Psoas muscle (tissue), 8 donors: ENCODE results near the gene DOLK. TPM values are rescaled to one million over a fixed set of nuclear protein-coding genes. Genes with fewer than 3 reads are reported as not detected.

Source experiments
- ATAC-seq, 4 donors: fragments of 200-7000 bp; cut with Tn5 transposase; one replicate each; pipeline ENCODE4 v1.9.1; 2020; ENCODE audit warnings: moderate library complexity in 3 of 4, mild to moderate bottlenecking in 2 of 4
- DNase-seq, 2 donors: peaks; one replicate each; pipeline ENCODE4 v3.0.0-alpha.2; 2020
- H3K27ac ChIP-seq: fragments of 200-600 bp; one replicate; pipeline ENCODE4 v1.8.0; 2022
- H3K27me3 ChIP-seq, 3 donors: fragments of 200-600 bp in 1 of 3; one replicate each; pipeline versions ENCODE4 v1.6.1 to v1.8.0; 2013 to 2022; ENCODE audit warnings: low read length in 2 of 3, mild to moderate bottlenecking in 2 of 3, moderate library complexity in 1 of 3; ENCODE audit not compliant: insufficient read depth in 3 of 3
- H3K36me3 ChIP-seq, 2 donors: fragments of 200-600 bp in 1 of 2; one replicate each; pipeline versions ENCODE4 v1.6.1 to v1.8.0; 2013 to 2022; ENCODE audit warnings: low read depth in 1 of 2, mild to moderate bottlenecking in 1 of 2, moderate library complexity in 1 of 2; ENCODE audit not compliant: insufficient read depth in 1 of 2
- H3K4me1 ChIP-seq: fragments of 200-600 bp; one replicate; pipeline ENCODE4 v1.8.0; 2022
- H3K4me3 ChIP-seq: fragments of 200-600 bp; one replicate; pipeline ENCODE4 v1.8.0; 2022; ENCODE audit warnings: mild to moderate bottlenecking
- H3K9me3 ChIP-seq: fragments of 200-600 bp; one replicate; pipeline ENCODE4 v1.8.0; 2022
- WGBS, 3 donors: extraction: QIAGEN DNeasy Blood & Tissue Kit; methylation state at CpG; one replicate each; pipeline versions ENCODE4 v1.1.6 to v1.1.7; 2013; 5-methylcytosine and 5-hydroxymethylcytosine counted together
- intact Hi-C, 2 donors: fragments of 100-400 bp; cut with DNase I; formaldehyde crosslinking; loops; one replicate each; pipeline versions ENCODE4 v1.11.0 to v1.14.2; 2022
- long read RNA-seq, 2 donors: library from polyadenylated mRNA; unstranded; transcript quantifications; one replicate each; pipeline ENCODE4 v2.0.0, GENCODE V29; 2021
- polyA plus RNA-seq, 3 donors: library from polyadenylated mRNA; stranded (reverse); fragments of 200-250 nt; gene quantifications; one replicate each; pipeline ENCODE4 v1.2.3, GENCODE V29; 2013
- total RNA-seq, 4 donors: library from RNA; stranded (reverse); fragmentation: NEBNext Ultra II Directional in 2 of 4; extraction: Animal tissue kit (Norgen Biotek cat#: 25700) in 2 of 4; gene quantifications; one replicate each; pipeline versions ENCODE4 v1.2.1 to v1.2.4, GENCODE V29; 2021 to 2023
- TF ChIP-seq, protein P1 (sequence below): fragments of 200-600 bp; IDR thresholded peaks from one replicate; pipeline ENCODE4 v1.8.0; 2022; ENCODE audit warnings: antibody characterized with exemption
- donor health status: healthy with polysubstance abuse.
- donor health status: DM: no; HTN: no; CAD: no; lungs with moderate emphysema.
- donor health status: Bipolar disorder and iron deficiency.
- donor health status: healthy.
- donor health status: DM: yes; HTN: yes; CAD: no.
- donor health status: DM: no; HTN: no; CAD: no.
- donor health status: DM: no; HTN: no; CAD: no.
- donor health status: DM: yes; HTN: yes; CAD: no.

DOLK gene
- total RNA-seq (1 to 10 TPM; 4.5 to 9.0 (median 6.5) TPM), polyA plus RNA-seq (10 to 100 TPM in 2 of 3 donors, 1 to 10 TPM in 1; 6.2 to 14.0 (median 12.2) TPM)
- long read RNA-seq, donor 1, transcript DOLK-201 (1 exons, 2,090 nt): major isoform, 8 of 8 reads
- long read RNA-seq, donor 1, partial matches to known transcripts: 0 of 8 reads
- long read RNA-seq, donor 1, other reads (novel, unspliced or antisense): 0 of 8 reads
- long read RNA-seq, donor 2, transcript DOLK-201 (1 exons, 2,090 nt): major isoform, 17 of 17 reads
- long read RNA-seq, donor 2, partial matches to known transcripts: 0 of 17 reads
- long read RNA-seq, donor 2, other reads (novel, unspliced or antisense): 0 of 17 reads

DNA sequence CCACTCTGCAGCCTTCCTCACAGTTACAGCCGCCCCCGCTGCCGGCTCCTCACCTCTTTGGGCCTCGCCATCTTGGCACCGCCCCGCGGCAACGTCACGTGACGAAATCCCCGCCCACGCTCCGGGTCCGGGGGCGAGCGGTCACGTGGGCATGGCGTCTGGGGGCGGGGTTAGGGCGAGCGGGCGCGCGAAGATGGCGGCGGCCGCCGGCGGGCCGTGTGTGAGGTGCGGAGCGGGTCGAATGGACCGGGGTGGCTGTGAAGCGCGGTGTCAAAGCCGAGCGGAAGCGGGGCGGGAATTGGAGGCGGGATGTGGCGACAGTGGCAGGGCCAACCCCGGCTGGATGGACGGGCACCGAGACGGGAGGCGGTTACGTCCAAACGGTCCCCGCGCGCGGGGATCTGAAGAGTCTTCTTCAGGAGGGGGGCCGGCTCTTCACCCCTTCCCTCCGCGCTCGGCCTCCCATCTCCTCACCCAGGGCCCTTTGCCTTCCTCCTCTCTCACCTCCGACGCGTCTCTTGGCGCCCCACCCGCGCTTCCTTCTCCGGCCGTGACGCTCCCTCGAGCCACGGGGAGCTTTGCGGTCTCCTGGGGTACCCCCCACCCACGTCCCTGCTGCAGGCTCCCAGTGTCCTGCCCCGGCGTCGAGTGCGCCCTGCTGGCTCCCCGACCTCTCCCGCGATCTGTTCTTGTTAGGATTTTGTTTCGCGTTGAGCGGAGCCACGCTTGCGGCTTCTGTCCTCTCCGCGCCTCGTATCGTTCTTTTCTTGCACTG, at the start of gene DOLK, which contains the start of gene NUP188:
Gene DOLK, minus strand, starts transcription at position 77 of the 775 bp plus-strand sequence. CDS start 300 bp downstream, outside the sequence.
Gene NUP188, plus strand, starts transcription at position 173 of the 775 bp plus-strand sequence. Its CDS starts 21 bp downstream, at position 194.
- Histone ChIP-seq H3K36me3 (peaks cover 0 to 55% of the 10 kb centered on the region in 2 donors), H3K4me3 (peak within 1 kb of the TSS; percentile 99), H3K27ac (peak within 1 kb of the TSS; percentile 93), H3K9me3 (no peaks in the 10 kb centered on the region), H3K4me1 (peaks cover 8% of the 10 kb centered on the region), H3K27me3 (no peaks in the 10 kb centered on the region)
- DNase-seq: peak; percentile 98
- ATAC-seq: peak; percentile 91 to 95 (median 92)
- 0 to 1% (median 1%) methylated on average over 63 to 86 of the region's 86 CpGs for WGBS, 3 donors
- TF ChIP-seq, protein P1, sequence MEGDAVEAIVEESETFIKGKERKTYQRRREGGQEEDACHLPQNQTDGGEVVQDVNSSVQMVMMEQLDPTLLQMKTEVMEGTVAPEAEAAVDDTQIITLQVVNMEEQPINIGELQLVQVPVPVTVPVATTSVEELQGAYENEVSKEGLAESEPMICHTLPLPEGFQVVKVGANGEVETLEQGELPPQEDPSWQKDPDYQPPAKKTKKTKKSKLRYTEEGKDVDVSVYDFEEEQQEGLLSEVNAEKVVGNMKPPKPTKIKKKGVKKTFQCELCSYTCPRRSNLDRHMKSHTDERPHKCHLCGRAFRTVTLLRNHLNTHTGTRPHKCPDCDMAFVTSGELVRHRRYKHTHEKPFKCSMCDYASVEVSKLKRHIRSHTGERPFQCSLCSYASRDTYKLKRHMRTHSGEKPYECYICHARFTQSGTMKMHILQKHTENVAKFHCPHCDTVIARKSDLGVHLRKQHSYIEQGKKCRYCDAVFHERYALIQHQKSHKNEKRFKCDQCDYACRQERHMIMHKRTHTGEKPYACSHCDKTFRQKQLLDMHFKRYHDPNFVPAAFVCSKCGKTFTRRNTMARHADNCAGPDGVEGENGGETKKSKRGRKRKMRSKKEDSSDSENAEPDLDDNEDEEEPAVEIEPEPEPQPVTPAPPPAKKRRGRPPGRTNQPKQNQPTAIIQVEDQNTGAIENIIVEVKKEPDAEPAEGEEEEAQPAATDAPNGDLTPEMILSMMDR: no peak
- intact Hi-C loops: loop anchor here in 1 of 2 donors (1.0 to 10.0 kb wide), 3 partner anchors 30 to 223 kb away; partner anchors contain the start of genes SH3GLB2 and ZDHHC12

DNA sequence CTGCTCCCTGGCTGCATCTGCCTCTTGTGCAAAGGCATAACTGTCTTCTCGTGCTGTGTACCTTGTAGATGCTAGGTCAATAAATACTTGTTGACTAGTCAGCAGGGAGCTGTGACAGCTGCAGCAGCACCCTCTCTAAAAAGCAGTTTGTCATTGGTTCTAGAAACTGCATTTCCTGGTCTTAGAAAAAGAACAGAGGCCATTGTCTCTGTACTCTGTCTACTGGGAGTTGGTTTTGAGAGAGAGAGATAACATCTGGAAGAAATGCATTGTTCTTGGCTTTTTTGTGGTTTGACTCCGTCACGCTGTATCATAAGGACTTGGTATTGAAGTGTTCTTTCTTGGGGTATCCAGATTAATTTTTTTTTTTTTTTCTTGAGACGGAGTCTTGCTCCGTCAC, 48.4 kb upstream of the DOLK start:
- no peaks in the 10 kb centered on the region for H3K27me3 ChIP-seq
- H3K4me3 ChIP-seq: no peak overlapping the region
- H3K36me3 ChIP-seq: peaks cover 13 to 100% of the 10 kb centered on the region in 2 donors
- 83 to 85% (median 85%) methylated on average over 5 of the region's 5 CpGs for WGBS, 3 donors
- ATAC-seq: no peak
- no peaks in the 10 kb centered on the region for H3K4me1 ChIP-seq
- no peaks in the 10 kb centered on the region for H3K9me3 ChIP-seq
- H3K27ac ChIP-seq: no peak overlapping the region
- TF ChIP-seq, protein P1: no peak
- DNase-seq: no peak
- intact Hi-C loops: no loop called here

DNA sequence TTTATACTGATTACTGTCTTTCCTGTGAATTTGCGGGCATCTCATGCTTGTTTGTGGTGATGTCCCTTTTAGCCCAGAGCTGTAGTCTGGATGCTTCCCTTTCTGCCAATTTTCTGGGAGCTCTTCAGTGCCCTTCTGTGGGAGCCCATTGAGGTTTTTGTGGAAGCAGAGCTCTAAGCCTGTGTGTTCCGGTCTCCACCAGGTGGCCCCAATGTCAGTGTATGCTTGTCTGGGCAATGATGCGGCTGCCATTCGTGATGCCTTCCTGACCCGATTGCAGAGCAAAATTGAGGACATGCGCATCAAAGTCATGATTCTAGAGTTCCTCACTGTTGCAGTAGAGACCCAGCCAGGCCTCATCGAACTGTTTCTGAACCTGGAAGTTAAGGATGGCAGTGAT, 45.6 kb upstream of the DOLK start:
- intact Hi-C loops: no loop called here
- ATAC-seq (peak in 3 of 4 donors; percentile 52 to 57 (median 54)), DNase-seq (no peak)
- no peaks in the 10 kb centered on the region for H3K9me3 ChIP-seq
- H3K4me3 ChIP-seq: no peak overlapping the region
- WGBS, 3 donors: 64 to 74% (median 71%) methylated on average over 7 of the region's 7 CpGs
- TF ChIP-seq, protein P1: peak; percentile 25
- no peak overlapping the region for H3K27ac ChIP-seq
- peaks cover 4% of the 10 kb centered on the region for H3K4me1 ChIP-seq
- H3K27me3 ChIP-seq: no peaks in the 10 kb centered on the region
- peaks cover 9 to 95% of the 10 kb centered on the region in 2 donors for H3K36me3 ChIP-seq

DNA sequence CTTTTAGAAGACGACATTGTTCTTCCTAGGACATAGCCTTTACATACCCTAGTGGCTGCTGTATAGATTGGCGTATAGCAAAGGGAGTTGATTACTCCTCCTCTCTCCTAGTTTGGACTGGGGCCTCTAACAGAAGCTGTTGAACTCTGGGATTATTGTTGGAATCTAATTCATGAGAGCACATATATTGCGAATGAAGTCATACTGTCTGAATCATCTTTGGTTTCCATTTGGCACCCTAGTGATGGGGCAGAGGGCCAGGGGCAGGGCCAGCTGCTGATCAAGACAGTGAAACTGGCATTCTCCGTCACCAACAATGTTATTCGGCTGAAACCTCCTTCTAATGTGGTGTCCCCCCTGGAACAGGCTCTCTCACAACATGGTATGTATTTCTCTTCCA, 40.4 kb upstream of the DOLK start:
- DNase-seq: peak; percentile 67 to 86
- 31 to 44% (median 35%) methylated on average over 5 of the region's 5 CpGs for WGBS, 3 donors

More for the DNA sequence above, 40.4 kb upstream of the DOLK start:
- Histone ChIP-seq H3K27ac (peak overlapping the region; percentile 71), H3K4me3 (peak overlapping the region; percentile 13), H3K36me3 (peaks cover 15 to 91% of the 10 kb centered on the region in 2 donors), H3K9me3 (no peaks in the 10 kb centered on the region), H3K4me1 (peaks cover 14% of the 10 kb centered on the region), H3K27me3 (no peaks in the 10 kb centered on the region)
- ATAC-seq: peak; percentile 94 to 97 (median 96)
- TF ChIP-seq, protein P1: no peak
- intact Hi-C loops: loop anchor here in 1 of 2 donors (10.0 kb wide), 1 partner anchor 403 kb away; no protein-coding TSS in a partner anchor
